Measurements from ENCODE around the gene DNAH8.

DNAH8 gene

GRCh38 chr6:39051399-39052122 is 336.4 kb downstream of the DNAH8 start:
- Histone ChIP-seq H4K20me1 (ENCODE audit: control insufficient read depth, insufficient read depth, low read depth, low read length) (no peaks in the 10 kb centered on the region), H3K4me2 (ENCODE audit: low read length) (no peak overlapping the region), H3K4me1 (ENCODE audit: control insufficient read depth, low read length) (no peaks in the 10 kb centered on the region), H3K9me2 (replicated peaks; ENCODE audit: control insufficient read depth, low read length) (no peaks in the 10 kb centered on the region), H3K36me3 (ENCODE audit: control insufficient read depth, low read length) (no peaks in the 10 kb centered on the region), H3K4me3 (ENCODE audit: low read length) (no peak overlapping the region), H3F3A (ENCODE audit: control insufficient read depth, insufficient read depth) (no peaks in the 10 kb centered on the region), H3K79me2 (ENCODE audit: control insufficient read depth, low read length) (no peaks in the 10 kb centered on the region), H3K27me3 (ENCODE audit: control insufficient read depth, low read length) (peaks cover 7% of the 10 kb centered on the region; the same call in 1 of the 2 replicates), H3K9me3 (ENCODE audit: control insufficient read depth, insufficient read depth, low read length) (no peaks in the 10 kb centered on the region), H3K27ac (ENCODE audit: low read depth, low read length) (no peak overlapping the region)
- TF ChIP-seq EZH2phosphoT487 (IDR thresholded peaks at IDR 0.05; ENCODE audit: borderline replicate concordance, low read length), result no peak
- TF ChIP-seq, protein P1, sequence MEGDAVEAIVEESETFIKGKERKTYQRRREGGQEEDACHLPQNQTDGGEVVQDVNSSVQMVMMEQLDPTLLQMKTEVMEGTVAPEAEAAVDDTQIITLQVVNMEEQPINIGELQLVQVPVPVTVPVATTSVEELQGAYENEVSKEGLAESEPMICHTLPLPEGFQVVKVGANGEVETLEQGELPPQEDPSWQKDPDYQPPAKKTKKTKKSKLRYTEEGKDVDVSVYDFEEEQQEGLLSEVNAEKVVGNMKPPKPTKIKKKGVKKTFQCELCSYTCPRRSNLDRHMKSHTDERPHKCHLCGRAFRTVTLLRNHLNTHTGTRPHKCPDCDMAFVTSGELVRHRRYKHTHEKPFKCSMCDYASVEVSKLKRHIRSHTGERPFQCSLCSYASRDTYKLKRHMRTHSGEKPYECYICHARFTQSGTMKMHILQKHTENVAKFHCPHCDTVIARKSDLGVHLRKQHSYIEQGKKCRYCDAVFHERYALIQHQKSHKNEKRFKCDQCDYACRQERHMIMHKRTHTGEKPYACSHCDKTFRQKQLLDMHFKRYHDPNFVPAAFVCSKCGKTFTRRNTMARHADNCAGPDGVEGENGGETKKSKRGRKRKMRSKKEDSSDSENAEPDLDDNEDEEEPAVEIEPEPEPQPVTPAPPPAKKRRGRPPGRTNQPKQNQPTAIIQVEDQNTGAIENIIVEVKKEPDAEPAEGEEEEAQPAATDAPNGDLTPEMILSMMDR (IDR thresholded peaks at IDR 0.05; ENCODE audit: low read depth, low read length, poor library complexity, severe bottlenecking), result no peak

- H3K36me3 ChIP-seq (ENCODE audit: control insufficient read depth, low read length), result no peaks in the 10 kb centered on the region
- H3F3A ChIP-seq (ENCODE audit: control insufficient read depth, insufficient read depth), result no peaks in the 10 kb centered on the region
- no peak overlapping the region for H3K4me2 ChIP-seq (ENCODE audit: low read length)
- no peaks in the 10 kb centered on the region for H3K9me3 ChIP-seq (ENCODE audit: control insufficient read depth, insufficient read depth, low read length)
- H3K79me2 ChIP-seq (ENCODE audit: control insufficient read depth, low read length), result no peaks in the 10 kb centered on the region
- H4K20me1 ChIP-seq (ENCODE audit: control insufficient read depth, insufficient read depth, low read depth, low read length), result no peaks in the 10 kb centered on the region
- TF ChIP-seq EZH2phosphoT487 (IDR thresholded peaks at IDR 0.05; ENCODE audit: borderline replicate concordance, low read length), result no peak
- TF ChIP-seq, protein P1 (IDR thresholded peaks at IDR 0.05; ENCODE audit: low read depth, low read length, poor library complexity, severe bottlenecking), result no peak
- no peak overlapping the region for H3K27ac ChIP-seq (ENCODE audit: low read depth, low read length)
- H3K4me1 ChIP-seq (ENCODE audit: control insufficient read depth, low read length), result no peaks in the 10 kb centered on the region
- no peak overlapping the region for H3K4me3 ChIP-seq (ENCODE audit: low read length)
- no peaks in the 10 kb centered on the region for H3K9me2 ChIP-seq (replicated peaks; ENCODE audit: control insufficient read depth, low read length)
- H3K27me3 ChIP-seq (ENCODE audit: control insufficient read depth, low read length), result 0 out of 2 replicates have a peak, but pooled peaks cover 4% of the 10 kb centered on the region
Measured at GRCh38 chr6:39053016-39053624, 338.0 kb downstream of the DNAH8 start.

- no peaks in the 10 kb centered on the region for H3K36me3 ChIP-seq (ENCODE audit: control insufficient read depth, low read length)
- no peaks in the 10 kb centered on the region for H3K9me3 ChIP-seq (ENCODE audit: control insufficient read depth, insufficient read depth, low read length)
- no peaks in the 10 kb centered on the region for H4K20me1 ChIP-seq (ENCODE audit: control insufficient read depth, insufficient read depth, low read depth, low read length)
- no peaks in the 10 kb centered on the region for H3F3A ChIP-seq (ENCODE audit: control insufficient read depth, insufficient read depth)
- no peak overlapping the region for H3K4me3 ChIP-seq (ENCODE audit: low read length)
- no peaks in the 10 kb centered on the region for H3K79me2 ChIP-seq (ENCODE audit: control insufficient read depth, low read length)
- no peak overlapping the region for H3K27ac ChIP-seq (ENCODE audit: low read depth, low read length)
- no peaks in the 10 kb centered on the region for H3K9me2 ChIP-seq (replicated peaks; ENCODE audit: control insufficient read depth, low read length)
- H3K27me3 ChIP-seq (ENCODE audit: control insufficient read depth, low read length), result 0 out of 2 replicates have a peak, but pooled peaks cover 4% of the 10 kb centered on the region
- no peaks in the 10 kb centered on the region for H3K4me1 ChIP-seq (ENCODE audit: control insufficient read depth, low read length)
- TF ChIP-seq EZH2phosphoT487 (IDR thresholded peaks at IDR 0.05; ENCODE audit: borderline replicate concordance, low read length), result no peak
- TF ChIP-seq, protein P1 (IDR thresholded peaks at IDR 0.05; ENCODE audit: low read depth, low read length, poor library complexity, severe bottlenecking), result no peak
- H3K4me2 ChIP-seq (ENCODE audit: low read length), result no peak overlapping the region
Measured at GRCh38 chr6:39053854-39054576, 338.9 kb downstream of the DNAH8 start.
